Lung microvascular endothelial cell (primary cell): ENCODE data around the gene MRPL55. TPM values are rescaled to one million over a fixed set of nuclear protein-coding genes. Genes with fewer than 3 reads are reported as not detected.

Experiments used
- DNase-seq, 2 donors: peaks; one replicate each; pipeline versions ENCODE4 v3.0.0 to v3.0.0-alpha.2; 2010; ENCODE audit warnings: low read depth in 2 of 2
- total RNA-seq: library from RNA; depleted of rRNA; stranded (reverse); fragments of >200 nt; gene quantifications from 2 replicates; pipeline ENCODE4 v1.2.1, GENCODE V29; 2014

MRPL55 gene
- total RNA-seq, 1 donor from 2014 or later: 47.4 TPM

- peak; percentile 71 to 93 for DNase-seq
Measured at GRCh38 chr1:228087771-228088251, 21.3 kb downstream of the MRPL55 start.

- peak; percentile 71 to 80 for DNase-seq
Measured at GRCh38 chr1:228085287-228085951, 23.7 kb downstream of the MRPL55 start.

- no peak for DNase-seq
Measured at GRCh38 chr1:228084797-228085196, 24.3 kb downstream of the MRPL55 start.

GRCh38 chr1:228084325-228084724, 24.8 kb downstream of the MRPL55 start:
- peak; percentile 28 to 47 for DNase-seq

- peak; percentile 53 to 56 for DNase-seq
Measured at GRCh38 chr1:228083871-228084278, 25.2 kb downstream of the MRPL55 start.

- peak; percentile 62 to 78 for DNase-seq
Measured at GRCh38 chr1:228082918-228083870, 25.9 kb downstream of the MRPL55 start.

GRCh38 chr1:228082214-228082917, 26.7 kb downstream of the MRPL55 start, which contains the start of gene ARF1:
Gene ARF1, plus strand, starts transcription at chr1:228082708. Its CDS starts 14,407 bp downstream, at chr1:228097115.
- peak; percentile 95 to 96 for DNase-seq

GRCh38 chr1:228081578-228082213, 27.4 kb downstream of the MRPL55 start:
- DNase-seq: peak in 1 of 2 donors; percentile 24

GRCh38 chr1:228081144-228081543, 28.0 kb downstream of the MRPL55 start:
- no peak for DNase-seq

GRCh38 chr1:228079601-228080263, 29.4 kb downstream of the MRPL55 start:
- no peak for DNase-seq

GRCh38 chr1:228079013-228079412, 30.1 kb downstream of the MRPL55 start:
- no peak for DNase-seq

GRCh38 chr1:228077565-228078330, 31.4 kb downstream of the MRPL55 start:
- no peak for DNase-seq

GRCh38 chr1:228076796-228077430, 32.2 kb downstream of the MRPL55 start:
- DNase-seq: no peak

- DNase-seq: no peak
Measured at GRCh38 chr1:228075801-228076271, 33.3 kb downstream of the MRPL55 start.

- DNase-seq: no peak
Measured at GRCh38 chr1:228074954-228075730, 34.0 kb downstream of the MRPL55 start.

- no peak for DNase-seq
Measured at GRCh38 chr1:228073857-228074545, 35.1 kb downstream of the MRPL55 start.

GRCh38 chr1:228073061-228073856, 35.8 kb downstream of the MRPL55 start:
- DNase-seq: no peak
